ENCODE measurements around the gene DDX28. TPM values are rescaled to one million over a fixed set of nuclear protein-coding genes. Genes with fewer than 3 reads are reported as not detected.

DDX28 gene
- total and polyA plus RNA-seq, 4 donors, result 7.6 to 11.6 (median 8.4) TPM

- 95% methylated on average over 3 of the region's 3 CpGs for WGBS
- Histone ChIP-seq H3K27ac (ENCODE audit: low read depth in 1 of 2, low read length in 2 of 2) (no peak overlapping the region), H3K27me3 (ENCODE audit: control insufficient read depth in 4 of 4, insufficient read depth in 4 of 4, low read length in 3 of 4) (no peaks in the 10 kb centered on the region), H3K9me3 (ENCODE audit: control insufficient read depth in 4 of 4, low read length in 3 of 4) (no peaks in the 10 kb centered on the region), H3K4me1 (ENCODE audit: control insufficient read depth in 4 of 4, insufficient read depth in 4 of 4, low read length in 3 of 4) (peaks cover 2 to 12% (median 6%) of the 10 kb centered on the region in 4 donors), H3K9ac (ENCODE audit: low read depth in 1 of 2, low read length in 2 of 2) (no peak overlapping the region), H3K36me3 (ENCODE audit: control insufficient read depth in 4 of 4, insufficient read depth in 3 of 4, low read depth in 1 of 4, low read length in 3 of 4) (peaks cover 0 to 13% (median 9%) of the 10 kb centered on the region in 4 donors), H3K4me3 (ENCODE audit: low read depth in 1 of 3, low read length in 3 of 3) (no peak overlapping the region)
- no peak for DNase-seq (ENCODE audit: low spot score)
- TF ChIP-seq RXRA (IDR thresholded peaks at IDR 0.05) (no peak), CTCF (IDR thresholded peaks at IDR 0.05; ENCODE audit: low read depth, low read length, missing input control) (no peak), GABPA (IDR thresholded peaks at IDR 0.05 in 1 of 2, conservative IDR thresholded peaks at IDR 0.05 in 1 of 2) (no peak), REST (IDR thresholded peaks at IDR 0.05) (no peak), FOXA2 (IDR thresholded peaks at IDR 0.05) (no peak), YY1 (IDR thresholded peaks at IDR 0.05) (no peak), SP1 (IDR thresholded peaks at IDR 0.05) (no peak), MAX (IDR thresholded peaks at IDR 0.05) (no peak)
Measured at GRCh38 chr16:68055395-68055794, 32.4 kb upstream of the DDX28 start.

- H3K27ac ChIP-seq (ENCODE audit: low read depth in 1 of 2, low read length in 2 of 2), result no peak overlapping the region
- no peaks in the 10 kb centered on the region for H3K27me3 ChIP-seq (ENCODE audit: control insufficient read depth in 4 of 4, insufficient read depth in 4 of 4, low read length in 3 of 4)
- H3K9ac ChIP-seq (ENCODE audit: low read depth in 1 of 2, low read length in 2 of 2), result no peak overlapping the region
- DNase-seq (ENCODE audit: low spot score), result no peak
- H3K9me3 ChIP-seq (ENCODE audit: control insufficient read depth in 4 of 4, low read length in 3 of 4), result no peaks in the 10 kb centered on the region
- TF ChIP-seq JUND (IDR thresholded peaks at IDR 0.05) (no peak), FOXA1 (IDR thresholded peaks at IDR 0.05) (no peak), GABPA (IDR thresholded peaks at IDR 0.05 in 1 of 2, conservative IDR thresholded peaks at IDR 0.05 in 1 of 2) (no peak), TAF1 (conservative IDR thresholded peaks at IDR 0.05) (no peak), FOXA2 (IDR thresholded peaks at IDR 0.05) (no peak), ZBTB33 (IDR thresholded peaks at IDR 0.05) (no peak), CTCF (IDR thresholded peaks at IDR 0.05; ENCODE audit: low read depth, low read length, missing input control) (no peak), MAX (IDR thresholded peaks at IDR 0.05) (no peak), HNF4A (conservative IDR thresholded peaks at IDR 0.05) (no peak), RAD21 (IDR thresholded peaks at IDR 0.05) (no peak), EGR1 (IDR thresholded peaks at IDR 0.05; ENCODE audit: low read depth in 2 of 2) (no peak), NR2F2 (IDR thresholded peaks at IDR 0.05) (no peak), SP1 (IDR thresholded peaks at IDR 0.05) (no peak), REST (IDR thresholded peaks at IDR 0.05) (no peak), YY1 (IDR thresholded peaks at IDR 0.05) (no peak)
- WGBS, result 95% methylated on average over 2 of the region's 2 CpGs
- peaks cover 2 to 12% (median 6%) of the 10 kb centered on the region in 4 donors for H3K4me1 ChIP-seq (ENCODE audit: control insufficient read depth in 4 of 4, insufficient read depth in 4 of 4, low read length in 3 of 4)
- H3K4me3 ChIP-seq (ENCODE audit: low read depth in 1 of 3, low read length in 3 of 3), result no peak overlapping the region
- H3K36me3 ChIP-seq (ENCODE audit: control insufficient read depth in 4 of 4, insufficient read depth in 3 of 4, low read depth in 1 of 4, low read length in 3 of 4), result peaks cover 1 to 14% (median 9%) of the 10 kb centered on the region in 4 donors
Measured at GRCh38 chr16:68049449-68049848, 26.4 kb upstream of the DDX28 start.
